Stimulated activated effector memory CD8-positive, alpha-beta T cell treated with anti-CD3 and anti-CD28 coated beads, Interleukin-12 subunit alpha, Interleukin-12 subunit beta, amount 100 ng/mL, for 72 hours (primary cell): Measurements from ENCODE around the gene PPP2CA.
"Not testable (repeated sequence)": the region's sequence is repeated elsewhere in the genome, so short reads cannot be mapped to it uniquely, and the experiment has no call there.

Source experiments
- ATAC-seq: fragments of 150-1000 bp; cut with Tn5 transposase; 2 replicates; pipeline ENCODE4 v1.10.0; 2021
- DNase-seq, 2 donors: peaks; one replicate each; pipeline ENCODE4 v3.0.0; 2021 to 2022; ENCODE audit warnings: low spot score in 2 of 2
- H3K27ac Mint-ChIP-seq: one replicate; pipeline ENCODE4 v1.8.0; 2022; ENCODE audit warnings: mild to moderate bottlenecking, mixed read lengths
- H3K36me3 Mint-ChIP-seq: one replicate; pipeline ENCODE4 v1.8.0; 2022; ENCODE audit warnings: mild to moderate bottlenecking, mixed read lengths
- H3K4me1 Mint-ChIP-seq: one replicate; pipeline ENCODE4 v1.8.0; 2022; ENCODE audit warnings: mixed read lengths
- H3K4me3 Mint-ChIP-seq: one replicate; pipeline ENCODE4 v1.8.0; 2022; ENCODE audit warnings: mild to moderate bottlenecking, mixed read lengths
- H3K9me3 Mint-ChIP-seq: one replicate; pipeline ENCODE4 v1.8.0; 2022; ENCODE audit warnings: mixed read lengths

PPP2CA gene

DNA sequence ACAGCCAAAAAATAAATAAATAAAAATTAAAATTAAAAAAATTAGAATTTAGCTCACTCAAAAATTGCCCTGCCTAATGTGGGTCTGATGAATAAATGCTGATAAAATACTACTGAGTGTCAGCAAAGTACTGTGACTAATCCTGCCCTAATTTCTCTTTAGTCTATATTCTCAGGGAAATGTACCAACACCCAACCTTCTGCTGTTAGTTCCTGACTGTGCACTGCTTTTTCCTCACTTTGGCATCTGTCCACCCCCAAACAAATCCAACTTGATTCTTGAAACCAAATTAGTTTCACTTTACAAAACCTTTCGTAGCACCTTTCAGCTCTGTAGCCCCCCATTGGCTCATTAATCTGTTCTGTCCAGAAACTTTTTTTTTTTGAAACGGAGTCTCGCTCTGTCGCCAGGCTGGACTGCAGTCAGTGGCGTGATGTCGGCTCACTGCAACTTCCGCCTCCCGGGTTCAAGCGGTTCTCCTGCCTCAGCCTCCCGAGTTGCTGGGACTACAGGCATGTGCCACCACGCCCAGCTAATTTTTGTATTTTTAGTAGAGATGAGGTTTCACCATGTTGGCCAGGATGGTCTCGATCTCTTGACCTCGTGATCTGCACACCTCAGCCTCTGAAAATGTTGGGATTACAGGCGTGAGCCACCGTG lies 73.6 kb downstream of the PPP2CA start:
- not testable (repeated sequence) for DNase-seq, H3K4me3 Mint-ChIP-seq, H3K9me3 Mint-ChIP-seq, ATAC-seq
- Mint-ChIP-seq H3K27ac (peak overlapping the region; percentile 80), H3K4me1 (peaks cover 21% of the 10 kb centered on the region), H3K36me3 (peaks cover 96% of the 10 kb centered on the region)

DNA sequence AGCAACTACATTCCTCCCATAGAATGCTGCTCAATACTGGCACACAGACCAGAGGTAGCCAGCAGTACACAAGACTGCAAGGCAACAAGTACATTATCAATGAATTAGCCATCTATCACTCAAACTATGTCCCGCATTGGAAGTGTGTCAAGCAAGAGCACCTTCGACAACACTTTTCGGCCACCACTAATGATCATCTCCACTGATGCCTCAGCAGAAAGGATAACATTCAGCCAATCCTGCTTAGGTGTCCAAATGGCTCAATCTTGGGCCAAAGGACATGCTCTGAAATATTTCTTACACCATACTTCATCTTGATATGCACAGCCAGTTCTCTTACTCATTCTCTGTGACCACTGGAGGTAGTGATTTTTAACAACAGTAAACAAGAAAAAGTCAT lies 74.2 kb downstream of the PPP2CA start:
- Mint-ChIP-seq H3K27ac (peak overlapping the region; percentile 80), H3K9me3 (no peaks in the 10 kb centered on the region), H3K36me3 (peaks cover 95% of the 10 kb centered on the region), H3K4me3 (no peak overlapping the region), H3K4me1 (peaks cover 21% of the 10 kb centered on the region)
- ATAC-seq (no peak), DNase-seq (no peak)

DNA sequence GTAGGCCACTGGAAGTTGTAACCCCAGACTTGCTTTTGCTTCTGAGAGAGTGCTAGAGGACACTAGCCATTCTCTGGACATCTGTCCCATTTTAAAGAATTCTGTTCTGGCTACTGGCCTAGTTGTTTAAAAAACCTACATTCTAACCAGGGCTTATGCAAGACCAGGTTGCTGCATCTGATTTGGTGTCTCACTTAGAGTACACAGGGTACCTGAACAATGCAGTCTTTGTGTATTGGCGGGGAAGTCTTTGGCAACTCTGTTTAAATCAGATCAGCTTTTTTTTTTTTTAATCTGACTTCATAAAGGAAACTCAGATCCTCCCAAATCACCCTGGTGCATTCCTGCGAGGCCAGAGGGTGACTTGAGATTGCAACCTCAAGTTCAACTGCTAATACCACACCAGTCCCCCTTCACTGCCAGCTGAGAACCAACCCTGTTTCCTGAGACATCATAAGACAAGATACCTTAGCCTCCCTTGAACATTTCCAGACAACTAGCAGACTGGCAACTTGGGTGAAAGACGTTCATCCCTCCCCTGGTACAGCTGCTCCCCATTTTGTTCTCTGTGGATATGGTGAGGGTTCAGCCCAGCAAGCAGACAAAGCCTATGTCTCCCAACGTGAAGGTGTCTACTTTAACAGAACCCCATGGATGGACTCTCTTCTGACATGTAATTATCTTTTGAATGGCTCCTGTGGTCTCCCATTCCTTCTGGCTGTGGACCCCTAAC lies 76.1 kb downstream of the PPP2CA start:
- Mint-ChIP-seq H3K36me3 (peaks cover 90% of the 10 kb centered on the region), H3K9me3 (no peaks in the 10 kb centered on the region), H3K27ac (peak overlapping the region; percentile 54), H3K4me1 (peaks cover 35% of the 10 kb centered on the region), H3K4me3 (no peak overlapping the region)
- DNase-seq (no peak), ATAC-seq (no peak)

DNA sequence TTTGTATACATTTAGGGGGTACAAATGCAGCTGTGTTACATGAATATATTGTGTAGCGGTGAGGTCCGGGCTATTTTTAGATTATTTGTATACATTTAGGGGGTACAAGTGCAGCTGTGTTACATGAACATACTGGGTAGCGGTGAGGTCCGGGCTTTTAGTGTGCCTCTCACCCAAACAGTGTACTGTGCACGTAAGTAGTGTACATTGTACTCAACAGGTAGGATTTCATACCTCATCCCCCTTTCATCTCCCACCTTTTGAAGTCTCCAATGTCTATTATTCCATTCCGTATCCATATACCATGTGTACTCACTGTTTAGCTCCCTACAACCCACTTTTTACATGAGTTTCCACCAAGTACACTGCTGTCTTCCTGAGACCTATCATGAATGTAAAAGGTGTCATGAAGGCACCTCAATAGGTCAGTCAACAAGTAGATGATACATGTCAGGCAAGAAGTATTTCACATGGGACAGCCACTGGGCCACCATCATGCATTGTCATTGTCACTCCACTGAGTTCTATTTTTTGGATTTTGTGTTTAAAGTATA lies 76.8 kb downstream of the PPP2CA start:
- Mint-ChIP-seq H3K4me3 (no peak overlapping the region), H3K27ac (peak overlapping the region; percentile 19), H3K9me3 (no peaks in the 10 kb centered on the region), H3K36me3 (peaks cover 85% of the 10 kb centered on the region), H3K4me1 (peaks cover 39% of the 10 kb centered on the region)
- ATAC-seq = no peak
- DNase-seq = no peak

DNA sequence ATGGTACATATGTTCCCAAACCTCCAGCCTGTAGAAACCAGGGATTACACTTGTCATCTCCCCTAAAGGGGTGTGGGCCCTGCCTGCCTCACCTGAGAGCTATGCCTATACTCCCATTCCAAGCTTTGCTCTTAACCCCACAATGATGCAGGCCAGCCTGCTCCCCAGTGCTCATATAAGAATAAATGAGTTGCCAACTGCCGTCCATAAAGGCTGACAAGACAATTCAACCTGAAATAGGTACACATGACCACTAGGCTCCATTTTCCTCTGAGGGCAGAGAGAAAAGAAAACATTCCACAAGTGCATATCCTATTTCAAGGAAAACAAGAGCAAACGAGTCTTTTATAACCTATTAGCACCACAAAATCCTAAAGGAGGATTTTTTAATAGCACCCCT lies 77.6 kb downstream of the PPP2CA start:
- H3K4me1 Mint-ChIP-seq = peaks cover 39% of the 10 kb centered on the region
- no peak overlapping the region for H3K4me3 Mint-ChIP-seq
- ATAC-seq (no peak), DNase-seq (no peak)
- no peaks in the 10 kb centered on the region for H3K9me3 Mint-ChIP-seq
- no peak overlapping the region for H3K27ac Mint-ChIP-seq
- peaks cover 82% of the 10 kb centered on the region for H3K36me3 Mint-ChIP-seq

DNA sequence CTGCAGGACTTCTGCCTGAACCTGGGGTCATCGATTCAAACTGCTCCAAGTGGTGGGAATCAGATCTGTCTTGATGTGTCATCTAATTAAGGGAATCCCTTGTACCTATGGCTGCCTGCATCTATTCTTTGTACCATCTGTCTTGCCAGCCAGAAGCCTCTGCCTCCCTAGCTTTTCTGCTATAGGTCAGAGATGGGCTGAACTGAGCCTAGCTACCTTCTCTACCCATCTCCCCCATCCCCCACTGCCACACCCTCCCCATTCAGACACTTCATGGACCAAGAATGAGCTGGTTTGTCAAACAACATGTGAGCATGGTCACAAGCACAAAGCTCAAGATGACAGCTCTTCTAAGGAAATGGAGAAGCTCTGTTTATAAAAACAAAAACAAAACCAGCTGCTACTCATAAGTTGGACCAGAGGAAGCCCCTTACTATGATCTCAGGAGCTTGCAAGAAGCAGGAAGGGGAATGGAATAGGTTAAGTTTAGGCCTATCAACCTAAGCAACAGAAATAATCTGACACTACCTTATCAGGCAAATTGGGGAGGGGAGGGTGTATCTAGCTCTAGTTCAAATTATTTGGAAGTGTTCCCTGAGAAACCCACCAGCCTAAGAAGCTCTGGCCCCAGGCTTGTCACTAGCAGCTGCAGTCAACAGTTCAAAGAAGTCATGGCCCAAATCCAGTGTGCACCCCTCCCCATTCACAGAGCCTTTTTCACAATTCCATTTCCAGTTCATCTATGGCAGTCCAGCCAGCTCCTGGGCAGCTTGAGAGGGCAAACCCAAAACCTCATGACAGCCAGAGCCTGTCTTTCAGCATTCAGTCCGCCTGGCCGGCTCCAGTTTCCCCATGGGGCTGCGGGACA lies 79.0 kb downstream of the PPP2CA start:
- no peak for DNase-seq
- H3K27ac Mint-ChIP-seq = peak overlapping the region; percentile 70
- H3K9me3 Mint-ChIP-seq = no peaks in the 10 kb centered on the region
- ATAC-seq = no peak
- peaks cover 76% of the 10 kb centered on the region for H3K36me3 Mint-ChIP-seq
- no peak overlapping the region for H3K4me3 Mint-ChIP-seq
- H3K4me1 Mint-ChIP-seq = peaks cover 28% of the 10 kb centered on the region

DNA sequence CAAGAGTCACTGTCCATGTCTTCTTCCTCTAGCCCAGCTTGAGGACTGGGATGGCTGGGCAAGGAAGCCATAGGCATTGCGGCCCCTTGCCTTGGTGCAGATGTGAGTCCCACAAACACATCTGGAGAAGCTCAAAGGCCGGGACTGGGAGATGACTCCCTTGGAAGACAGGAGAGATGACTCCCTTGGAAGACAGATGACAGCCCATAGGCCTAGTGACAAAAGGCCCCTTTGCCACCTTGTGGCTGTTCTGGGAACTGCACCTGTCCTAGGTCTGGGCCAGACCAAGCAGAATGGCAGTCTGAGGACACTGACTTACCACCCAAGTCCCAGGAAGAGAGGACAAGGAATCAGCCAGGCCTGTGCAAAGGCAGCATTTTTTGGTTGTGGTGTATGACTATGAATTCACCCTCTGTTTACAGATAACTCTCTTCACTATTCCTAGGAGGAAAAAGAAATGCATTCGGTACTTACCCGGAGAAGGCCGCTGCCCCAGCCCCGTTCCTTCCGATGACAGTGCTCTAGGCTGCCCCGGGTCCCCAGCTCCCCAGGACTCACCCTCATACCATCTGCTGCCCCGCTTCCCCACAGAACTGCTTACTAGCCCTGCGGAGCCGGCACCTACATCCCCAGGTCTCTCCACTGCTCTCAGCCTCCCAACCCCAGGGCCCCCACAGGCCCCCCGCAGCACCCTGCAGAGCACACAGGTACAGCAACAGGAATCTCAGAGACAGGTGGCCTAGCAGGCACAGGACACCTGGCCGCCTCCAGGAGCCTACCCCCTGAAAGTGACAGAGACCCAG lies 79.9 kb downstream of the PPP2CA start:
- peaks cover 76% of the 10 kb centered on the region for H3K36me3 Mint-ChIP-seq
- DNase-seq (peak; percentile 80 to 92), ATAC-seq (peak; percentile 83)
- no peak overlapping the region for H3K4me3 Mint-ChIP-seq
- H3K4me1 Mint-ChIP-seq = peaks cover 33% of the 10 kb centered on the region
- peak overlapping the region; percentile 70 for H3K27ac Mint-ChIP-seq
- no peaks in the 10 kb centered on the region for H3K9me3 Mint-ChIP-seq

DNA sequence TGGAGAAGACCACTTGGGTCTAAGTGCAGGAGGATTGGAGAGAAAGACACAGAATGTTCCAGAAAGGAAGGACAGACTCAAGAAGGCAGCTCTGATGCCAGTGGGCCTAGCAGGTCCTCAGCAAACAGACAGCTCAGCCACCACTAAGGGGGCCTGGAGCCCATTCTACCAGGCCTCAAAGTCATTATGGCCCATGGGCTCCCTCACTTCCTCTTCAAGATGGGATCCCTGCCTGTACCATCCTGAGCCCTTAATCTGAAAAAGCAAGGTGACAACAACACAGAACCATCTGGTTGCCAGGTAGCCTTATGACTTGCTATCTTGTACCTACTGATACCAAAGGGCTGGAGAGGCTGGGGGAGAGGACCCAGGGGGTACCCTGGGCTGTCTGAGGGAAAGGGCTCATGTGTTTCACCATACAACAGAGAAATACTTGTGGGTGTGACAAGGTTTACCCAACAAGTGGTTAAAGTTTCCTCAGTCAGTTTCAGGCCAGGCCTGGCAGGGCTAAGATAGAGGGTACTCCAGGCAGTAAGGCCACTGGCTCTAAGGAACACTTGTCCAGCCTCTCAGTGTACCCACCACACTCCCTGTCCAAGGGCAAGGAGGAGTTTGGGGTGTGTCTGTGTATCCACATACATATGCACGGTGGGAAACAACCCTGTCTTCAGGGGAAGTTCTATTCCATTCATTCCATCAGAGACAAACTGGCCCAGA lies 80.7 kb downstream of the PPP2CA start:
- Mint-ChIP-seq H3K27ac (peak overlapping the region; percentile 53), H3K4me3 (no peak overlapping the region), H3K4me1 (peaks cover 39% of the 10 kb centered on the region), H3K9me3 (no peaks in the 10 kb centered on the region), H3K36me3 (peaks cover 76% of the 10 kb centered on the region)
- DNase-seq (no peak), ATAC-seq (no peak)
